ENCODE data around the gene PFDN4. TPM values are rescaled to one million over a fixed set of nuclear protein-coding genes. Genes with fewer than 3 reads are reported as not detected.

Gene PFDN4
- total and polyA plus RNA-seq, 2 of the 13 experiments (the other 11 are each of a cell fraction or from before 2014, with no cell fraction given) = 59.8 to 227 TPM

- TSS peak; percentile 8 for BruUV-seq (replicated peaks)
- Histone ChIP-seq H3K9ac (ENCODE audit: insufficient read depth, low read depth, low read length) (no peak overlapping the region), H3K27me3 (ENCODE audit: control insufficient read depth in 1 of 2, insufficient read depth in 2 of 2, low read length in 2 of 2) (no peaks in the 10 kb centered on the region), H2AFZ (ENCODE audit: low read length) (no peak overlapping the region), H3K79me2 (ENCODE audit: insufficient read depth, low read length) (no peaks in the 10 kb centered on the region), H3K4me3 (replicated peaks in 1 of 3; ENCODE audit: insufficient read depth in 1 of 3, low read depth in 2 of 3, low read length in 3 of 3) (no peak overlapping the region), H4K20me1 (ENCODE audit: insufficient read depth, low read length) (no peaks in the 10 kb centered on the region), H3K4me1 (ENCODE audit: insufficient read depth, low read length) (peaks cover 8% of the 10 kb centered on the region), H3K9me3 (ENCODE audit: low read length) (no peaks in the 10 kb centered on the region), H3K36me3 (replicated peaks in 1 of 2; ENCODE audit: control insufficient read depth in 1 of 2, insufficient read depth in 2 of 2, low read length in 2 of 2) (peaks cover 5 to 22% of the 10 kb centered on the region in 2 experiments), H3K4me2 (ENCODE audit: low read depth, low read length) (no peak overlapping the region), H3K27ac (ENCODE audit: extremely low read length, insufficient read depth, low read length) (no peak overlapping the region)
- ChIA-PET CTCF (ENCODE audit: low intra/inter-chr PET ratio, low total read pairs) (interaction anchor here (3.4 kb wide), 1 partner anchor 425 kb away, joined by 41 read pairs; no protein-coding TSS in a partner anchor), POLR2A (interaction anchor here (3.2 kb wide), 1 partner anchor 13 kb away, joined by 10 read pairs; the partner anchor contains the start of gene PFDN4)
- FAIRE-seq (no peak), DNase-seq (ENCODE audit: low spot score) (no peak), ATAC-seq (peak; percentile 17; the same call in 1 of the 3 replicates)
- in situ Hi-C loops (cut with HindIII; ENCODE audit: extremely low pct_ligation_motif_present, low pct_unique_long_range_greater_than_20kb) = loop anchor here (5.0 to 25.0 kb wide), 2 partner anchors 426 to 1134 kb away; no protein-coding TSS in a partner anchor
- 98% methylated on average over 4 of the region's 4 CpGs for WGBS (ENCODE audit: low lambda C conversion rate)
- intact Hi-C loops (cut with micrococcal nuclease; ENCODE audit: unreplicated experiment) = no loop called here
- TF ChIP-seq, protein P1, sequence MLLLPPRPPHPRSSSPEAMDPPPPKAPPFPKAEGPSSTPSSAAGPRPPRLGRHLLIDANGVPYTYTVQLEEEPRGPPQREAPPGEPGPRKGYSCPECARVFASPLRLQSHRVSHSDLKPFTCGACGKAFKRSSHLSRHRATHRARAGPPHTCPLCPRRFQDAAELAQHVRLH (CRISPR knock-in tag; IDR thresholded peaks at IDR 0.05; ENCODE audit: borderline replicate concordance, low read depth) = no peak
- TF ChIP-seq KDM2A (CRISPR knock-in tag; IDR thresholded peaks at IDR 0.05; ENCODE audit: borderline replicate concordance, low read depth) (no peak), ZNF709 (CRISPR knock-in tag; IDR thresholded peaks at IDR 0.05) (no peak), ZNF468 (CRISPR knock-in tag; IDR thresholded peaks at IDR 0.05) (no peak), ZNF18 (CRISPR knock-in tag; IDR thresholded peaks at IDR 0.05; ENCODE audit: insufficient replicate concordance) (no peak), GFI1 (CRISPR knock-in tag; IDR thresholded peaks at IDR 0.05; ENCODE audit: borderline replicate concordance) (peak; percentile 37; the same call in 1 of the 2 replicates), MAFG (CRISPR knock-in tag; IDR thresholded peaks at IDR 0.05) (no peak), CEBPB (IDR thresholded peaks at IDR 0.05; ENCODE audit: borderline replicate concordance, low read depth, low read length) (peak; percentile 74; the same call in 1 of the 2 replicates), ZNF768 (CRISPR knock-in tag; IDR thresholded peaks at IDR 0.05) (no peak), LCORL (IDR thresholded peaks at IDR 0.05) (no peak), LCORL (CRISPR knock-in tag; IDR thresholded peaks at IDR 0.05) (no peak), BHLHE40 (IDR thresholded peaks at IDR 0.05; ENCODE audit: low read length) (no peak)
- TF ChIP-seq, protein P2, sequence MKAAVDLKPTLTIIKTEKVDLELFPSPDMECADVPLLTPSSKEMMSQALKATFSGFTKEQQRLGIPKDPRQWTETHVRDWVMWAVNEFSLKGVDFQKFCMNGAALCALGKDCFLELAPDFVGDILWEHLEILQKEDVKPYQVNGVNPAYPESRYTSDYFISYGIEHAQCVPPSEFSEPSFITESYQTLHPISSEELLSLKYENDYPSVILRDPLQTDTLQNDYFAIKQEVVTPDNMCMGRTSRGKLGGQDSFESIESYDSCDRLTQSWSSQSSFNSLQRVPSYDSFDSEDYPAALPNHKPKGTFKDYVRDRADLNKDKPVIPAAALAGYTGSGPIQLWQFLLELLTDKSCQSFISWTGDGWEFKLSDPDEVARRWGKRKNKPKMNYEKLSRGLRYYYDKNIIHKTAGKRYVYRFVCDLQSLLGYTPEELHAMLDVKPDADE (CRISPR knock-in tag; IDR thresholded peaks at IDR 0.05) = no peak
- TF ChIP-seq, protein P3, sequence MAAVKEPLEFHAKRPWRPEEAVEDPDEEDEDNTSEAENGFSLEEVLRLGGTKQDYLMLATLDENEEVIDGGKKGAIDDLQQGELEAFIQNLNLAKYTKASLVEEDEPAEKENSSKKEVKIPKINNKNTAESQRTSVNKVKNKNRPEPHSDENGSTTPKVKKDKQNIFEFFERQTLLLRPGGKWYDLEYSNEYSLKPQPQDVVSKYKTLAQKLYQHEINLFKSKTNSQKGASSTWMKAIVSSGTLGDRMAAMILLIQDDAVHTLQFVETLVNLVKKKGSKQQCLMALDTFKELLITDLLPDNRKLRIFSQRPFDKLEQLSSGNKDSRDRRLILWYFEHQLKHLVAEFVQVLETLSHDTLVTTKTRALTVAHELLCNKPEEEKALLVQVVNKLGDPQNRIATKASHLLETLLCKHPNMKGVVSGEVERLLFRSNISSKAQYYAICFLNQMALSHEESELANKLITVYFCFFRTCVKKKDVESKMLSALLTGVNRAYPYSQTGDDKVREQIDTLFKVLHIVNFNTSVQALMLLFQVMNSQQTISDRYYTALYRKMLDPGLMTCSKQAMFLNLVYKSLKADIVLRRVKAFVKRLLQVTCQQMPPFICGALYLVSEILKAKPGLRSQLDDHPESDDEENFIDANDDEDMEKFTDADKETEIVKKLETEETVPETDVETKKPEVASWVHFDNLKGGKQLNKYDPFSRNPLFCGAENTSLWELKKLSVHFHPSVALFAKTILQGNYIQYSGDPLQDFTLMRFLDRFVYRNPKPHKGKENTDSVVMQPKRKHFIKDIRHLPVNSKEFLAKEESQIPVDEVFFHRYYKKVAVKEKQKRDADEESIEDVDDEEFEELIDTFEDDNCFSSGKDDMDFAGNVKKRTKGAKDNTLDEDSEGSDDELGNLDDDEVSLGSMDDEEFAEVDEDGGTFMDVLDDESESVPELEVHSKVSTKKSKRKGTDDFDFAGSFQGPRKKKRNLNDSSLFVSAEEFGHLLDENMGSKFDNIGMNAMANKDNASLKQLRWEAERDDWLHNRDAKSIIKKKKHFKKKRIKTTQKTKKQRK (IDR thresholded peaks at IDR 0.05; ENCODE audit: low read length) = no peak
These were observed 13.5 kb downstream of the PFDN4 start for GRCh38 chr20:54221353-54221752.
